HG02840 (cell line): ENCODE measurements around the gene PTGES.

Experiments used
- ATAC-seq: cut with Tn5 transposase; IDR thresholded peaks from one replicate; pipeline ENCODE4 v1.9.1; 2021; ENCODE audit warnings: mild to moderate bottlenecking, moderate library complexity, moderate number of reproducible peaks; ENCODE audit not compliant: unreplicated experiment, low FRiP score

The PTGES gene

DNA sequence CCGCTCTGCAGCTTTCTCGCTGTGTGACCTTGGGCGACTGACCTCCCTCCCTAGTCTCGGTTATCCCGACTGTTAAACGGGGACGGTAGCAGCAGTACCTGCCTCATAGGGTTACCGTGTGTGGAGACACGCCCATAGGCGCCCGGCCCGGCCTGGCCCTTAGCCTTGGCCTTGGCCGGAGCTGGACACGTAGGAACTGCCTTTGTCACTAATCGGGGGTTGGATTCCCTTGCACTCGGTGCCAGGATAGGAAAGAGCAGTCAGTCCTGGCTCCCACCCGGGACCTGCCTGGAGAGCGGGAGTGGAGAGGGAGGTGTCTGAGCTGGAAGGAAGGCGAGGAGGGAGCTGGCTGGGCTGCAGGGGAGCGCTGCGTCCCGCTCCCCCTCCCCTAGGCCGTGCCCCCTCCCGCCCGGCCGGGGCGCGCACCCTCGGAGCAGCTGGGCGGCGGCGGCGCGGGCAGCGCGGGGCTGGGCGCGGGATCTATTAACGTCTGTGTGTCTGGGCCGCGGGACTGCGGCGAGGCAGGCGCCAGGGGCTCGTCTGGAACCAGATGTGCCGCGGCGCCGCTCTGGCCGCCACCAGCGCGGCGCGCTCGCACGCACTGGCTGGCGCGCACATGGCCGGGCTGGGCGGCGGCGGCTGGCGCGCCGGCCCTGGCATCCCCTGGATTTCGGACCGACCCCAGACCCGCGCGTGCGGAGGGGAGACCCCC lies 55.7 kb downstream of the PTGES start:
- ATAC-seq, result no peak

- no peak for ATAC-seq
These were observed 57.0 kb downstream of the PTGES start for GRCh38 chr9:129695870-129696269.

GRCh38 chr9:129694243-129694646 lies 58.6 kb downstream of the PTGES start:
- no peak for ATAC-seq

- ATAC-seq, result no peak
These were observed 59.1 kb downstream of the PTGES start for GRCh38 chr9:129693741-129694140.

- no peak for ATAC-seq
These were observed 60.3 kb downstream of the PTGES start for GRCh38 chr9:129692534-129692933.
